ENCODE measurements around the gene RWDD1. TPM values are rescaled to one million over a fixed set of nuclear protein-coding genes. Genes with fewer than 3 reads are reported as not detected.

Gene RWDD1, protein sequence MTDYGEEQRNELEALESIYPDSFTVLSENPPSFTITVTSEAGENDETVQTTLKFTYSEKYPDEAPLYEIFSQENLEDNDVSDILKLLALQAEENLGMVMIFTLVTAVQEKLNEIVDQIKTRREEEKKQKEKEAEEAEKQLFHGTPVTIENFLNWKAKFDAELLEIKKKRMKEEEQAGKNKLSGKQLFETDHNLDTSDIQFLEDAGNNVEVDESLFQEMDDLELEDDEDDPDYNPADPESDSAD
- total RNA-seq = 10 to 100 TPM; 18.0 to 33.7 TPM

DNA sequence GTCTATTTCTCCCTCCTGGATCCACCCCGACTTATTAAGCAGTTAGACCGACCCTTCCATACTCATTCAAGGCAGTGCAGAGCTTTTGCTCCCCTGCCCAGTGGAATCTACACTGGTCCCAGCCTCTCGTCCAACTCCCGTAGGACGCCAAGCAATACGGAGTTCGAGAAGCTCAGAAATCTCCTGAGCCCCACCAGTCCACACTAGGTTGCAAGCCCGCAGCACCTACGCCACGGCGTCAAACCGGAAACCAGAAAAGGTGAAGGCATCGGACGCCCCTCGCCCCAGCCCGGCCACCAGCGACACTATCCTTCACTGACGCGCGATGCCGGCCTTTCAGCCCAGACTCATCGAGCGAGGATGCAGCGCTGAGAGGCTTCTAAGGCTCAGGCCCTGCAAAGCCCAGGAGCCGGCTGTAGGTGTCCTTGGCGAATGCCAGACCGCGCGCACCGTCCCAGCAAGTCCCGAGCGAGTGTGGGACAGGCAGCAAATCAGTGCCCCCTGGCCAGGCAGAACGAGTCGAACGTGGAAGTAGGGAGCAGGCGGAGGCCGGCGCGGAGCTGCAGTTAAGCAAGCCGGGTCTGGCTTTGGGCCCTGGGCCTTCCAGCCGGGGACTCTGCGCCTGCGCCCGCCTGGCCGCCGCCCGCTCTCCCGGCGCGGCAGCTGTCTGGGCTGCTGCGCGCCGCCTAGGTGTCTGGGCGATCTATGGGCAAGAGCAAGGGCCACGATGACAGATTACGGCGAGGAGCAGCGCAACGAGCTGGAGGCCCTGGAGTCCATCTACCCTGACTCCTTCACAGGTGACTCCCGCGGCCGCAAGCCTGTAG is at the start of gene RWDD1:
RWDD1 (plus strand) TSS at position 649 of the 827 bp plus-strand sequence; CDS start at position 728, 79 bp downstream.
- DNase-seq (ENCODE audit: low spot score in 2 of 2) = peak; percentile 91 to 96
- ATAC-seq = peak; percentile 85 to 96
- H3K27ac Mint-ChIP-seq = peak within 1 kb of the TSS; percentile 95 to 100
- H3K36me3 Mint-ChIP-seq = peaks cover 6 to 12% of the 10 kb centered on the region in 2 donors
- no peaks in the 10 kb centered on the region for H3K9me3 Mint-ChIP-seq

DNA sequence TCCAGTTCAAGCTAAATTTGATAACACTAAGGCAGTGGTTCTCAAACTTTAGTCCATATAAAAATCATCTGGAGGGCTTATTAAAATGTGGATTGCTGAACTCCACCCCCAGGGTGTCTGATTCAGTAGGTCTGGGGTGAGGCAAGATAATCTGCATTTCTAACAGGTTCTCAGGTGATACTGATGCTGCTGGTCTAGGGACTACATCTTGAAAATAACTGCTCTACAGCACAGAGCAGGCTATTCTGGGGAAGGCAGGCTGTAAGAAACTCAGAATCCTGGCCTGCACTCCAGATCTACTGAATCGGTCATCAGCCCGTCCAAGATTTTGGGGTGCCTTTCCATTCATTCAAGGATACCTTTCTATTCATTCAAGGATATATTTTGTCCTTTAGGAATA is 48.4 kb upstream of the RWDD1 start:
- no peak for DNase-seq (ENCODE audit: low spot score in 2 of 2)
- no peak for ATAC-seq

DNA sequence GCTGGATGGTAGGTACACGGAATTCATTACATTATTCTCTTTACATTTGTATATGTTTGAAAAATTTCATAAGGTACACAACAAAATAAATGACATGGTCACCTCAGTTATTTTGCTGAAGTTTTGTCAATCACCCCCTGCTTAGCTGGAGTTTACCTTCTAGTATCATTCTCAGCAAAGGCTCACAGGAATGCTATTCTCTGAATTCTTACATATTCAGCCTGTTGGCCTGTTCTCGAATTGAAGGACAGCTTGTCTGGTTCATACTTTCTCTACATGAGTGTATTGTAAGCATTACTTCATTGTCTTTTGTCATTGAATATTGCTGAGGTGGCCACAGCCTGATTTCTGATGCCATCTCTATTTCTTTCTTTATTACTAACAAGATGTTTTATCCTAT is 47.1 kb upstream of the RWDD1 start:
- DNase-seq (ENCODE audit: low spot score in 2 of 2) = no peak
- no peak for ATAC-seq
- no peaks in the 10 kb centered on the region for H3K36me3 Mint-ChIP-seq
- no peaks in the 10 kb centered on the region for H3K9me3 Mint-ChIP-seq
- no peak overlapping the region for H3K27ac Mint-ChIP-seq

More for the DNA sequence above, 48.4 kb upstream of the RWDD1 start:
- H3K9me3 Mint-ChIP-seq = no peaks in the 10 kb centered on the region
- no peak overlapping the region for H3K27ac Mint-ChIP-seq
- no peaks in the 10 kb centered on the region for H3K36me3 Mint-ChIP-seq

DNA sequence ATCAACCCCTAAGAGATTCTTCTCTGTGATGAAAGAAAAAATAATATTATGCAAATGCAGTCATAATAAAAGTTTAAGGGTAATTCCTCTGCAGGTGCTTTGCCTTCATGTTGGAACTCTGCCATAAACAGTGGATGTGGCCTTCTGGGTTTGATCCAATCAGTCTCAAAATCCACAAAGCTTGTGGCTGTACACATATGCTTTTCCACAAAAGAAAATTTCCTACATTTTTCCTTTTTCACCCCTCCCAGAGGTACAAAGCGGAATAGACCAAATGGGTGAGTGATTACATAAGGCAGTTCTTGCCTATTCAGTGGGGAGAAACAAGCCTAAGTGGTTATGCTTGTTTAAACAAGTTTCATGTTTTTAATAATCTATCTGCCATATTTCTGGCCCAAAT is 43.2 kb upstream of the RWDD1 start:
- no peak for DNase-seq (ENCODE audit: low spot score in 2 of 2)
- no peaks in the 10 kb centered on the region for H3K9me3 Mint-ChIP-seq
- no peaks in the 10 kb centered on the region for H3K36me3 Mint-ChIP-seq
- H3K27ac Mint-ChIP-seq = no peak overlapping the region
- no peak for ATAC-seq

DNA sequence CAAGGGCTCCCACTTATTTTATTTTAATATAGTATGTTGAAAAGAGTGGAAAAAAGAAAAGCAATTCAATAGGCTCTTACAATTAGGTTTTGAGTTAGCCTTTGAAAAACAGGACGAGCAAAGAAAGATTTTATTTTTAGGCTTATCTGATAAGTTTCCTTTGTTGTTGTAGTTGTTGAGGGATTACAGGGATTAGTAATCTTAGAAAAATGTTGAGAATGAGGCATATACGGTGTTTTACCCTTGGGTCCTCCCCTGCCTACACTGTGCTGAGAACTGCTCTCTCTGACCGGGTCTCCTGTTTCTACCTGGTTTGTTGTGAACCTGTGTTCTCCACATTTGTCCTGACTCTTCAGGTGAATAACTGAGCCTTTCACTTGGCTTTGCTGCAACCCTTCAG is 42.5 kb upstream of the RWDD1 start:
- no peak for DNase-seq (ENCODE audit: low spot score in 2 of 2)
- H3K36me3 Mint-ChIP-seq = no peaks in the 10 kb centered on the region
- no peak overlapping the region for H3K27ac Mint-ChIP-seq
- ATAC-seq = no peak
- H3K9me3 Mint-ChIP-seq = no peaks in the 10 kb centered on the region

DNA sequence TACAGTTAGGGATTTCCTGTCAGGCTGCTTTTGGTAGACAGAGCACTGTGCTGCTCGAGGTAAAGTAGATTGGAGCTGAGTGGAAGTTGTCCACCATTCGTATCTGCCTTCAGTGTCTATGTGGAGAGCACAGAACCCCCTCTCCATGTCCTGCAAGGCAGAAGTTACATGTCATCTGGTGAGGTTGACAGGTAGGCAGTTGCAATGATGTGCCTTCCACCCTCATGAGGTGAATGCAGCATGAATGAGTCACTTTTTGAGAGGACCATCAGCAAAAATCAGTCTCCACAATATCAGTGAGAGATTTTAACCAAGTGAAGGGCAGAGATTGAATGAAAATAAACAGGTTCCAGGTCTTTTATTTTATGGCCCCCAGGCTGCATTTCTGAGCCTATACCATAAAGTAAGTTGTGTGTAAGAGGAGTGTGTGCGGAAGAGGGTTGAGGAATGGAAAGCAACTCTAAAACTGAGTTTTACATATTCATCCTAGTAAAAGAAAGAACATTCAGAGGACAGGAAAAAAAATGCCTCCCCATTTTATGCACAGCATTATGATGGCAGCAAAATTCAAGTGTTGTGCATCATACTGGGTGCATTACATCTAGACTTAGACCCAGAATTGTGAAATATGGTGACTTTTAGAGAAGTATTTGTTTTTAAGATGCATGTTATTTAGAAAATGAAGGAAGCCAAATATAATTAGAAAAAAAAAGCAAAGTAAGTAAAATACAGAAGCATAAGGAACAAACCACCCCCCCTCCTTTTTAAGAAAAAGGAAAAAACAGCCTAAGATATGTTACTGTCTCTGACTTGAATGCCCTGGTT is 41.6 kb upstream of the RWDD1 start:
- H3K9me3 Mint-ChIP-seq = no peaks in the 10 kb centered on the region
- no peak for ATAC-seq
- DNase-seq (ENCODE audit: low spot score in 2 of 2) = no peak
- H3K27ac Mint-ChIP-seq = no peak overlapping the region
- no peaks in the 10 kb centered on the region for H3K36me3 Mint-ChIP-seq

DNA sequence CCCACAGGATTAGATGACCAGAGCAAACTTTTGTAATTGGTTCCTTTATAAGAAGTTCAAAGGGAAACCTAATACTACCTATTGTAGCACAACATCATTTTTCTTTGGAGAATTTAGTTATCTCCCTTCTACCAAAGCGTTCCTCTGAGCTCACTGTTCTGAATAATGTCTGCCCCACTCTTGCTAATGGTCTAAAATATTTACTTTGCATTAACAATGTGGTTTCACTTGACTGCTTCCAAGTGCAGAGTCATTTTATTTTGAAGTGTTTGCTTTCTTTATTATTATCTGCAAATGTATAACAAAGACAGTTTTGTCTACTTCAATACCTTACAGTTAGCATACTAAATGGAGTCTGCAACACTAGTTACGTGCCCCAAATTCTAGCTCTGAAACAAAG is 40.9 kb upstream of the RWDD1 start:
- Mint-ChIP-seq H3K9me3 (no peaks in the 10 kb centered on the region), H3K36me3 (no peaks in the 10 kb centered on the region), H3K27ac (no peak overlapping the region)
- DNase-seq (ENCODE audit: low spot score in 2 of 2) (no peak), ATAC-seq (no peak)

DNA sequence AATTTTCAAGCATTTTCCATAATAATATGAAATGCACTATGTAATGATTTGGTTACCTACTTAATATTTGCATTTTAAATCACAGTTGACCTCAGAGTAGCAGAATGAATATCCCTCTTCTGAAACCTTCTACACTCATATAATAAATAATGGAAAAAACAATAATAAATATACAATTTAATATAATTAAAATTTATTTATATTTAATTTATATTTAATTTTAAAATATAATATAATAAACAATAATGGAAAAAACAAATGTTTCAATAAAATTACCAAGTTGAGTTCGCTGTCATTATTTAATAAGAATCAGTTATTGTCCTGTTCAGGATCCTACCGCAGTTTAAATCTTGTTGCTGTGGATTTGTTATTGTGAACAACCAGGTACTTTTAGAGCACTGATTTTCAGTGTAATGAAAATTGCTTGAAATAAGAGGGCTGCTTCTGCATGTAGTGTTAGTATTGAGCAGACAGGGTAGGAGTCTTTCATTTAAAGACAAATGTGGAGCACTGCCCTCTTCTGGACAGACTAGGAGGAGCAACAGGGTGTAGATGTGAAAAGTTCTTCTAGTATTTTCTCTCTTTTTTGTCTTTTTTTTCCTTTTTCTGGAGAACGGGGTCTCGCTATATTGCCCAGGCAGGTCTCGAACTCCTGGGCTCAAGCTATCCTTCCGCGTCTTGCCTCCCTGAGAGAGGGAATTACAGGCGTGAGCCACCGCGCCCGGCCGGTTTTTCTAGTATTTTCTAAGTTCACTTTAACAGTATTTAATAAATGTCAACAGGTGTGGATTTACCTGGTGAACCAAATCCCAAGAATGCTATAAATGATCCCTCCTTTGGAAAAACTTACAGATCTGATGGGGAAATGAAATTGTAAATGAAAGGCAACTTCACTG is 39.4 kb upstream of the RWDD1 start:
- ATAC-seq (peak; percentile 83 to 90), DNase-seq (ENCODE audit: low spot score in 2 of 2) (peak in 1 of 2 donors; percentile 61)
- no peaks in the 10 kb centered on the region for H3K9me3 Mint-ChIP-seq
- no peak overlapping the region for H3K27ac Mint-ChIP-seq
- H3K36me3 Mint-ChIP-seq = no peaks in the 10 kb centered on the region

DNA sequence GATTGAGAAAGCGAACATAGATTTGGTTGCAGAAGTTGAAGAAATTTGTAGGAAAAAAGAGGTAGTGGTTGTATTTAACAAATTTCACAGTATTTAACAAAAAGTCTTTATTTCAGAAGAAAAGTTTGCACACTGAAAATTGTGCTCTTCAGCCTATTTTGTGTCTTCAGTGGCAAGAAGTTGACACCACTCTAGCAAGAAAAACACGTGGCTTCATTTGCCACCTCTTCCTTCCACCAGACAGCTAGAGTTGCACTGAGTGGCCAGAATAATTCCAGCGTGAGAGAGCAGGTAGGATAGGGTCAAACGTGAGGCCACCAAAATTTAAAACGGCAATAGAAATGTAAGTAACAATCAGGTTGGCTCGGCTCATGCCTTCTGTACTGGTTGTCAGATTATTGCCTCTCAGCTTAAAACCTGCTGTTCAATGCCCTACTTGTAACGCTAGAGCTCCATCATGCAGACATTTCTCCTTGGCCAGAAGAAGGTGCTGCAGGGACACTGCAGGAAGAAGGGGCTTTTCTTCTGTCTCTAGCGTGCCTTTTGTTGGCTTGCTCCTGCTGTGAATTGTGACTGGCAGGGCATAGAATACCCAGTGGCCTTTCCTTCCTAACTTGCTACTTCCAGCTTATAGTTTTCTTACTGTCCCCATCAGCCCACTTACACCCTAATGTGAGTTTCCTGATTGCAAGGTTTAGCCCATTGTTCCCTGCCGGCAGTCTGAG is 37.9 kb upstream of the RWDD1 start:
- H3K36me3 Mint-ChIP-seq = no peaks in the 10 kb centered on the region
- no peak overlapping the region for H3K27ac Mint-ChIP-seq
- DNase-seq (ENCODE audit: low spot score in 2 of 2) (no peak), ATAC-seq (no peak)
- H3K9me3 Mint-ChIP-seq = no peaks in the 10 kb centered on the region

DNA sequence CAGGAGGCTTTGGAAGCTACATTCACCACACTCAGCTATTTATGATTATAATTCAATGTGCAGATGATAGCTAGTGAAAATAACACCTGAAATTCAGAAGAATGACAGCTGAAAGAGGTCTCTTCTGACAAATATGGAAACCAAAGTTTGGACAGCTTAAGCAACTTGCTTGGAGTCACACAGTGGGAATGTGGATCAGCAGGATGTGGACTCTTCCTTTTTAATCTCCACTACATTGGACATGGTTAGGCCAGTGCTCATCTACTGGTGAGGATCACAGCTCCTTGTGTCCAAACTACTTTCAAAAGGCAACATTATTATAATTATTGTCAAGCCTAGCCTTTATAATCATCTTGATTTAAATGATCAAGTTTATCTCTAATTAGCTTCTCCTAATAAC is 36.2 kb upstream of the RWDD1 start:
- H3K36me3 Mint-ChIP-seq = no peaks in the 10 kb centered on the region
- H3K9me3 Mint-ChIP-seq = no peaks in the 10 kb centered on the region
- H3K27ac Mint-ChIP-seq = no peak overlapping the region
- ATAC-seq (no peak), DNase-seq (ENCODE audit: low spot score in 2 of 2) (no peak)

DNA sequence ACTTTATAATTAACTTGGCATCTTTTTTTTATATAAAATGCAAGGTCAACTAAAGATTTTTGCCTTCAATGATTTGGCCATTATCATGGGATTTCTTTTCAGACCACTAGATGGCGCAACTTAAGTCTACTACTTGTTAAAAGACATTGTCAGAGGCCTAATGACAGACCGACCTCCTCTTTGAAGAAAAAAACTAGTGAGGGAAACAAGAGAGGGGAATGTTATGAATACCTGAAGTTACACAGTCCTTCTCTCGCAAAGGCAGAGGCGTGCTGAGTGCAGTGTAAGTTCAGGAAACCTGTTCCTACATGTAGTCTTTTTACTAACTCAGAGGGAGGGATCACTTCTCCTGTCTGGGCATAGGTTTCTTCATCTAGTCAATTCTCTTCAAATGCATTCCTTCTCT is 35.1 kb upstream of the RWDD1 start:
- Mint-ChIP-seq H3K9me3 (no peaks in the 10 kb centered on the region), H3K36me3 (no peaks in the 10 kb centered on the region), H3K27ac (no peak overlapping the region)
- ATAC-seq = peak; percentile 61 to 67
- peak in 1 of 2 donors; percentile 48 for DNase-seq (ENCODE audit: low spot score in 2 of 2)

DNA sequence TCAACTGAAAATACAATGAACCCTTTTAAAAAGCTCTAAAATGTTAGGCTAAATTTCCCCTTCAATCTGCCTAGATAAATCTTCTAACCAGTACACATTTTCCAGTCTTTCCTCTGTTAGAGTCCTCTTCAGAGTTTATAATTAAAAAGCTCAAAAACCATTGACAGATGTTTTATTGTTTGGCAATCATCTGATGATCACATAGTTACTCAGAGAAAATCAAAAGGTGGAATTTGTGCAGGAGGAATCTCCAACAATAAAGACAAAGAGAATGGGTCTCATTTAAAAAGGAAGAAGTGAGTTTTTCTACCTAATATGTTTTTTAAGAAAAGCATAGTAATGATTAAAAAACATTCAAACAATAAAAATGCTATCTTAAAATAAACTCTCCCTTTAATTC is 28.9 kb upstream of the RWDD1 start:
- no peak for DNase-seq (ENCODE audit: low spot score in 2 of 2)
- ATAC-seq = no peak
- Mint-ChIP-seq H3K27ac (no peak overlapping the region), H3K9me3 (no peaks in the 10 kb centered on the region), H3K36me3 (no peaks in the 10 kb centered on the region)

DNA sequence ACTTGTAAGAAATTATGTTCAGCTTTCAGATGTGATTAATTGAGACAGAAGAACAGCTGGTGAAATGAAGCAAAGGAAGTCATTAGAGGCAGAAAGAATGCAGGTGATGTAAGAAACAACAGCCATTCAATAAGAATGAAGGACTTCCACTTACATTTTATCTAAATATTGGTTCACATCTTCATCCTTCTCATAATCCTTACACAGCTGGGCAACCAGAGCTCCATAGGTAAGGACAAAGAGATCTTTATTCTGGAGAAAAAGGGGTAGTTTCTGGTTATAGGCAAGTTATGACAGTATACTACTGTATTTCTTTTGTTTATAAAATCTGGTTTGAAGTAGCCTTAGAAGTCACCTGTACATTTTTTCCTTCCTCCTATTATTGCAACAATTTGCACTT is 28.2 kb upstream of the RWDD1 start:
- no peaks in the 10 kb centered on the region for H3K9me3 Mint-ChIP-seq
- ATAC-seq (no peak), DNase-seq (ENCODE audit: low spot score in 2 of 2) (no peak)
- H3K27ac Mint-ChIP-seq = no peak overlapping the region
- H3K36me3 Mint-ChIP-seq = no peaks in the 10 kb centered on the region

DNA sequence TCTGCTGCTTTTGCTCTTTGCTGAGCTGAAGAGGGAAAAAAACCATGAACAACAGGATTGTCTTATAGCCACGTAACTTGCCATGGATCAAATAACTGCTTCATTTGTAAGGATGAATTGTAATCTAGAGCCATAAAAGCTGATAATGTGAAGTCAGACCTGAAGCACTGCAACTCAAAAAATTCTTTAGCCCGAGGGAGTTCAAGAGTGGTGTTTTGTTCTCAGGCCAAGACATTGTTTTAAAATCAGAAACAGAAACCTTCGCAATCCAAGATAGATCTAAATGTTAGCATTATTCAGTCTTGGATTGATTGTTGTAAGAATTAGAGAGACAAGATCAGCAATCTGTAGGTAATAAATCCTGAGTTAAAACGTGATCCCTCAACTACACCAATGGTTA is 25.7 kb upstream of the RWDD1 start, which contains the start of gene TRAPPC3L:
TRAPPC3L (minus strand) TSS at position 34 of the 400 bp plus-strand sequence. CDS start 170 bp downstream, outside the sequence.
- Mint-ChIP-seq H3K27ac (no peak within 1 kb of the TSS), H3K36me3 (no peaks in the 10 kb centered on the region), H3K9me3 (no peaks in the 10 kb centered on the region)
- ATAC-seq (no peak), DNase-seq (ENCODE audit: low spot score in 2 of 2) (no peak)

DNA sequence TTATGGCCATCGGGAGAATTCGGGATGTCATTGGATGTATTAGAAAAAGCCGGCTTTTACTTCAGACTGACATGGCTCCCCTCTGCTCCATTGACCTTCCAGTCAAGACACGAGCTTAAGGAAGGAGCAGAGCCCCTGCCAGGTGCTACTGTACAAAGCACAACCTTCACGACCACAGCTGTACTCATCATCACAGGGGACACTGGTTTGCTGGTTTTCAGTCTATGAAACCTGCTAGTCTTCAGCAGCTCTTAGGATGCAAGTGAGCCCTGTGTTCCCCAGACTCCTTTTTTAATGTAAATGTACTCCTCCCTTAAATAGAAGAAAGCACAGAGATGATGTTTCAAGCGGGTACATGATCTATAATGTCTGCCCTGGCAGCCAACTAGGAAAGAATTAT is 23.9 kb upstream of the RWDD1 start:
- no peaks in the 10 kb centered on the region for H3K9me3 Mint-ChIP-seq
- DNase-seq (ENCODE audit: low spot score in 2 of 2) = no peak
- no peak for ATAC-seq
- H3K27ac Mint-ChIP-seq = no peak overlapping the region
- no peaks in the 10 kb centered on the region for H3K36me3 Mint-ChIP-seq

DNA sequence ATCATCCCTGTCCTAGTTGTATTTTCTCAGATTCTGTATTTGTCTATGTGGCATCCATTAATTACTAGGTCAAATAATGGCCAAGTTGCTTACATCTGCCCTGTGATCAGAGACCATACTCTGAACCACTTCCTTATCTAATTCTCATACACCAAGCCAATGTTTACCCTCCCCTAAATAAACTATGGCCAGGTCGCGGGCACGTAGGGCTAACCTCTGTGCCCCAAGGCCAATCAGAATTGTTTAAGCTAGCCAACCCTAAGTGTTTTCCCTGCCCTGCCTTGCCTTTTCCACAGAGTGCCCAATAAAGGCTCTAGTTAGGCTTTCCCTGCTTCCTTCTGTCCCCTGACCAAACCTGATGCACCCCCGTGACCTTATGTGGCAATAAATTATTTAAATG is 20.5 kb upstream of the RWDD1 start:
- no peak overlapping the region for H3K27ac Mint-ChIP-seq
- ATAC-seq (no peak), DNase-seq (ENCODE audit: low spot score in 2 of 2) (no peak)
- no peaks in the 10 kb centered on the region for H3K9me3 Mint-ChIP-seq
- no peaks in the 10 kb centered on the region for H3K36me3 Mint-ChIP-seq

Data from activated naive CD4-positive, alpha-beta T cell treated with anti-CD3 and anti-CD28 coated beads, Interleukin-2, amount 50 U/mL, for 72 hours (primary cell).